Nephron (organoid): ENCODE measurements around the gene AGAP1.
A peak's percentile ranks its signal among the peaks of the same experiment; 100 is the strongest.

Experiments
- H3K27ac Mint-ChIP-seq, 3 experiments: 2 replicates each; pipeline ENCODE4 v1.8.0; 2020; ENCODE audit warnings: mixed read lengths in 3 of 3, mild to moderate bottlenecking in 2 of 3, moderate library complexity in 1 of 3
- H3K27me3 Mint-ChIP-seq: 2 replicates; pipeline ENCODE4 v1.8.0; 2021; ENCODE audit warnings: low read depth, mild to moderate bottlenecking, moderate library complexity, mixed read lengths
- H3K36me3 Mint-ChIP-seq: 2 replicates; pipeline ENCODE4 v1.8.0; 2020; ENCODE audit warnings: low read depth, mixed read lengths
- H3K4me1 Mint-ChIP-seq: 2 replicates; pipeline ENCODE4 v1.8.0; 2020; ENCODE audit warnings: mixed read lengths
- H3K4me3 Mint-ChIP-seq, 3 experiments: 2 replicates each; pipeline ENCODE4 v1.8.0; 2020; ENCODE audit warnings: mild to moderate bottlenecking in 3 of 3, mixed read lengths in 3 of 3, moderate library complexity in 2 of 3
- H3K9me3 Mint-ChIP-seq: 2 replicates; pipeline ENCODE4 v1.8.0; 2020; ENCODE audit warnings: mixed read lengths
- TF ChIP-seq, protein P1 (sequence below), 3 experiments: fragments of 200-600 bp; sonication (generic); IDR thresholded peaks; one replicate each; pipeline ENCODE4 v1.5.0; 2021; ENCODE audit warnings: antibody characterized with exemption in 3 of 3; ENCODE audit not compliant: unreplicated experiment in 3 of 3

Gene AGAP1

GRCh38 chr2:235661952-235662351, 168.1 kb downstream of the AGAP1 start:
- Mint-ChIP-seq H3K9me3 (no peaks in the 10 kb centered on the region), H3K27me3 (peaks cover 38% of the 10 kb centered on the region), H3K4me1 (peaks cover 62% of the 10 kb centered on the region), H3K4me3 (no peak overlapping the region), H3K36me3 (no peaks in the 10 kb centered on the region), H3K27ac (no peak overlapping the region)
- TF ChIP-seq, protein P1, sequence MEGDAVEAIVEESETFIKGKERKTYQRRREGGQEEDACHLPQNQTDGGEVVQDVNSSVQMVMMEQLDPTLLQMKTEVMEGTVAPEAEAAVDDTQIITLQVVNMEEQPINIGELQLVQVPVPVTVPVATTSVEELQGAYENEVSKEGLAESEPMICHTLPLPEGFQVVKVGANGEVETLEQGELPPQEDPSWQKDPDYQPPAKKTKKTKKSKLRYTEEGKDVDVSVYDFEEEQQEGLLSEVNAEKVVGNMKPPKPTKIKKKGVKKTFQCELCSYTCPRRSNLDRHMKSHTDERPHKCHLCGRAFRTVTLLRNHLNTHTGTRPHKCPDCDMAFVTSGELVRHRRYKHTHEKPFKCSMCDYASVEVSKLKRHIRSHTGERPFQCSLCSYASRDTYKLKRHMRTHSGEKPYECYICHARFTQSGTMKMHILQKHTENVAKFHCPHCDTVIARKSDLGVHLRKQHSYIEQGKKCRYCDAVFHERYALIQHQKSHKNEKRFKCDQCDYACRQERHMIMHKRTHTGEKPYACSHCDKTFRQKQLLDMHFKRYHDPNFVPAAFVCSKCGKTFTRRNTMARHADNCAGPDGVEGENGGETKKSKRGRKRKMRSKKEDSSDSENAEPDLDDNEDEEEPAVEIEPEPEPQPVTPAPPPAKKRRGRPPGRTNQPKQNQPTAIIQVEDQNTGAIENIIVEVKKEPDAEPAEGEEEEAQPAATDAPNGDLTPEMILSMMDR (IDR thresholded peaks at IDR 0.05; ENCODE audit: unreplicated experiment in 3 of 3) = no peak

GRCh38 chr2:235663875-235664274, 170.0 kb downstream of the AGAP1 start:
- Mint-ChIP-seq H3K4me3 (no peak overlapping the region), H3K9me3 (no peaks in the 10 kb centered on the region), H3K27ac (no peak overlapping the region), H3K36me3 (no peaks in the 10 kb centered on the region), H3K4me1 (peaks cover 57% of the 10 kb centered on the region), H3K27me3 (peaks cover 37% of the 10 kb centered on the region)
- TF ChIP-seq, protein P1 (IDR thresholded peaks at IDR 0.05; ENCODE audit: unreplicated experiment in 3 of 3) = no peak

GRCh38 chr2:235665661-235666212, 171.9 kb downstream of the AGAP1 start:
- TF ChIP-seq, protein P1 (IDR thresholded peaks at IDR 0.05; ENCODE audit: unreplicated experiment in 3 of 3) = no peak
- Mint-ChIP-seq H3K27ac (peak overlapping the region; percentile 81 to 92 (median 92)), H3K4me3 (peak overlapping the region; percentile 74), H3K9me3 (no peaks in the 10 kb centered on the region), H3K36me3 (no peaks in the 10 kb centered on the region), H3K27me3 (peaks cover 31% of the 10 kb centered on the region), H3K4me1 (peaks cover 43% of the 10 kb centered on the region)

- TF ChIP-seq, protein P1 (IDR thresholded peaks at IDR 0.05; ENCODE audit: unreplicated experiment in 3 of 3) = no peak
- no peaks in the 10 kb centered on the region for H3K9me3 Mint-ChIP-seq
- peaks cover 37% of the 10 kb centered on the region for H3K4me1 Mint-ChIP-seq
- H3K27ac Mint-ChIP-seq = peak overlapping the region; percentile 81 to 92 (median 92)
- H3K27me3 Mint-ChIP-seq = peaks cover 29% of the 10 kb centered on the region
- H3K4me3 Mint-ChIP-seq = peak overlapping the region; percentile 74
- no peaks in the 10 kb centered on the region for H3K36me3 Mint-ChIP-seq
Observed at GRCh38 chr2:235666213-235666781, 172.5 kb downstream of the AGAP1 start.

DNA sequence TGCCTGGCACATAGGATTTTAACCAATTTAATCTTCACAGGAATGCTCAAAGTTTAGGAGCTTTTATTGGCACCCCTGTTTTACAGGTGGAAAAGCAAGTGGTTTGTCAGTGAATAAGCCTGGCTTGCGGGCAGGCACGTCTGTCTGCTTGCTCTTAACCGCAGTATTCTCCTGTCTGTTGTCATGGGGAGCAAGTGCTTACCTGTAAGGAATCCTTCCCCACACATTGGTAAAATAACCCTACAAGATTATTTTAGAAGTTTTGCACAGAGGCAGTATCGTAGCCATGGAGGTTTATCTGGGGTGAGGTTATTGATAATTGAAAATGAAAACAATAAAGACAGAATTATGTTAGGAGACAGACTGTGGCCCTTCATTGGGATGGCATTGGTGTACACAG, 174.9 kb downstream of the AGAP1 start:
- TF ChIP-seq, protein P1 (IDR thresholded peaks at IDR 0.05; ENCODE audit: unreplicated experiment in 3 of 3) = no peak
- Mint-ChIP-seq H3K27ac (no peak overlapping the region), H3K36me3 (no peaks in the 10 kb centered on the region), H3K27me3 (peaks cover 38% of the 10 kb centered on the region), H3K4me3 (peak overlapping the region; percentile 71 to 83 (median 80)), H3K4me1 (peaks cover 33% of the 10 kb centered on the region), H3K9me3 (no peaks in the 10 kb centered on the region)

GRCh38 chr2:235669269-235669831, 175.5 kb downstream of the AGAP1 start:
- no peaks in the 10 kb centered on the region for H3K9me3 Mint-ChIP-seq

More at GRCh38 chr2:235669269-235669831, 175.5 kb downstream of the AGAP1 start:
- Mint-ChIP-seq H3K4me1 (peaks cover 36% of the 10 kb centered on the region), H3K27ac (no peak overlapping the region), H3K4me3 (peak overlapping the region; percentile 71 to 83 (median 80)), H3K27me3 (peaks cover 44% of the 10 kb centered on the region), H3K36me3 (no peaks in the 10 kb centered on the region)
- TF ChIP-seq, protein P1 (IDR thresholded peaks at IDR 0.05; ENCODE audit: unreplicated experiment in 3 of 3) = no peak
